Muscle of arm (tissue), 12 donors: ENCODE results near the gene AP5S1. TPM values are rescaled to one million over a fixed set of nuclear protein-coding genes. Genes with fewer than 3 reads are reported as not detected.
"Not testable (repeated sequence)": the region's sequence is repeated elsewhere in the genome, so short reads cannot be mapped to it uniquely, and the experiment has no call there.

Experiments used
- DNase-seq: peaks from one replicate; pipeline ENCODE4 v3.0.0-alpha.2; 2013
- polyA plus RNA-seq, 12 donors: library from polyadenylated mRNA; unstranded; fragments of 120-200 nt; gene quantifications; one replicate each; pipeline ENCODE4 v1.2.1, GENCODE V29; 2013; ENCODE audit not compliant: insufficient read length in 12 of 12

The AP5S1 gene
- polyA plus RNA-seq, 12 donors: 6.7 to 16.2 (median 8.4) TPM; not detected in 1

GRCh38 chr20:3787324-3788014 is 32.9 kb upstream of the AP5S1 start:
- DNase-seq: no peak

GRCh38 chr20:3788685-3789155 is 31.6 kb upstream of the AP5S1 start:
- no peak for DNase-seq

GRCh38 chr20:3789201-3789600 is 31.1 kb upstream of the AP5S1 start:
- DNase-seq: not testable (repeated sequence)

GRCh38 chr20:3794168-3794567 is 26.2 kb upstream of the AP5S1 start:
- not testable (repeated sequence) for DNase-seq

- DNase-seq: no peak
These were observed 25.5 kb upstream of the AP5S1 start for GRCh38 chr20:3794701-3795420.

GRCh38 chr20:3795511-3796468 is 24.6 kb upstream of the AP5S1 start, which contains the start of gene CDC25B:
CDC25B (plus strand) TSS chr20:3796310; CDS start chr20:3796532, 222 bp downstream.
- DNase-seq: peak; percentile 95

GRCh38 chr20:3796477-3797225 is 23.7 kb upstream of the AP5S1 start:
- no peak for DNase-seq

- no peak for DNase-seq
These were observed 23.2 kb upstream of the AP5S1 start for GRCh38 chr20:3797226-3797545.

- DNase-seq: no peak
These were observed 22.6 kb upstream of the AP5S1 start for GRCh38 chr20:3797592-3798372.

GRCh38 chr20:3798373-3798768 is 22.0 kb upstream of the AP5S1 start:
- no peak for DNase-seq

GRCh38 chr20:3798908-3799248 is 21.5 kb upstream of the AP5S1 start:
- DNase-seq: no peak

GRCh38 chr20:3800256-3800877 is 20.0 kb upstream of the AP5S1 start:
- no peak for DNase-seq

- DNase-seq: no peak
These were observed 19.5 kb upstream of the AP5S1 start for GRCh38 chr20:3800878-3801260.

GRCh38 chr20:3801299-3801698 is 19.0 kb upstream of the AP5S1 start:
- no peak for DNase-seq

GRCh38 chr20:3801846-3802245 is 18.5 kb upstream of the AP5S1 start:
- no peak for DNase-seq

GRCh38 chr20:3802524-3803239 is 17.7 kb upstream of the AP5S1 start:
- no peak for DNase-seq

- no peak for DNase-seq
These were observed 17.1 kb upstream of the AP5S1 start for GRCh38 chr20:3803289-3803688.

- no peak for DNase-seq
These were observed 16.5 kb upstream of the AP5S1 start for GRCh38 chr20:3803854-3804253.

GRCh38 chr20:3804254-3804751 is 16.0 kb upstream of the AP5S1 start:
- no peak for DNase-seq
